Stimulated activated naive CD8-positive, alpha-beta T cell treated with anti-CD3 and anti-CD28 coated beads, Interleukin-15, Interleukin-2, amounts not matched to agents 100 U/mL and 50 U/mL, for 24 hours (primary cell): ENCODE data around the gene ENTPD2.
"Not testable (repeated sequence)": the region's sequence is repeated elsewhere in the genome, so short reads cannot be mapped to it uniquely, and the experiment has no call there.

Source experiments
- ATAC-seq: fragments of 150-1000 bp; cut with Tn5 transposase; one replicate; pipeline ENCODE4 v1.10.0; 2021
- DNase-seq: peaks from one replicate; pipeline ENCODE4 v3.0.0; 2021

ENTPD2 gene

DNA sequence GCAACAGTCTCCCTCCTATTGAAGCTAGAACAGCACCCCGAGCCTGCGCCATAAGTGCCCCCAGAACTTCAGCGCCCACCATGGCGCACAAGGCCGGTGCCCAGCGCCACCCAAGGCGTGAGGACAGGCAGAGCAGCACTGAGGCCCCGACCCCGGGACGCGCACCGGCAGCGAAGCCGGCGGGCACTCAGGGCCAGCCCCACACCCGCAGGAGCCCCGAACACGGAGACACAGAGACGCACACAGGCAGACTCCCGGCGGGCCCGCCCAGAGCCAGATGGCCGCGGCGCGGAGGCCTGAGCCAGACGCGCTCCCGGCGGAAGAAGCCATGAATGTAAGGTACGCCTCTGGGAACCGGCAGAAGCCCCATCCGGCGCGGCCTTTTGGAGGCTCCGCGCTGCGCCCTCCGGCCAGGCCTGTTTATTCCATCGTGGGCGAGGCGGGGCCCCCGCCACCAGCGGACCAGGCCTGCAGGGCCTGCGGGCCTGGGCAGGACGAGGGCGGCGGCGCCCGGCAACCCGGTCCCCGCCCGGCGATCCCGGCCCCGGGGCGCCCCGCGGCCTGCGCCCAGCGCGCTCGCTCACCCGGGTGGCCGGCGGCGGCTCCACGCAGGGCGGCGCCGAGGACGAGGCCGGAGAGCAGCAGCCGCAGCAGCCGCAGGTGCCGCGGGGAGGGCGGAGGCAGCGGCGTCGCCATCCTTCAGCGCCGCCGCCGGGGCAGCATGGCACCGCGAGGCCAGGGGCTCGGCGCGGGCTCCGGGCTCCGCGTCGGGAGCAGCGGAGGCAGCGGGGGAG is 8.4 kb downstream of the ENTPD2 start:
- DNase-seq = no peak
- no peak for ATAC-seq

DNA sequence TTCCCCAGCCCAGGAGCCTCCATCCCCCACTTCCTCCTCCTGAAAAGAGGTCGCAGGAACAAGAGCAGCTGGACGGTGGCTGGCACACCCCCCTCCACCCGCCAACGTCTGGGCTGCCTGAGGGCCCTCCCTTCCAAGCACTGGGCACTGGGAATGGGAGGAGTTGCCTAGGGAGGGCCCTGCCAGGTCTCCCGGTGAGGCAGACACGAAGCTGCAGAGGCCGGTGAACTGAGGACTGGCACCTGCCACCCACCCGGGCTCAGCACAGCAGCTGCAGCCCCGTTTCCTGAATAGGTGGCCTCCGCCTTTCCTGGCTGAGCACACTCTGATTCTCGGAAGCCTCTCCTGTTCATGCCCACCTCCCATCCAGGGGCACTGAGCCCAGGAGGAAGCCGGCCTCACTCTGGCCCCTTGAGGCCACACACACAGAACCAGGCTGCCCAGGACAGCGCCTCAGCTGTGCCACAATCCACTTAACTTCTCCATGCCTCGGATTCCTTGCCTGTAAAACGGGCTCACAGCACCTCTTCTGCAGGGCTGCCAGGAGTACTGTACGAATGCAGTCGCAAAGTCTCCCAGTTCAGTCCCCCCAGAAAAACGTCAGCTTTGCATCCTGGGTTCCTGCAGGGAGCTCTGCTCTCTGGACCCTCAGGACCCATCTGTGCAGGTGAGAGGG is 9.2 kb downstream of the ENTPD2 start:
- no peak for ATAC-seq
- DNase-seq = no peak

DNA sequence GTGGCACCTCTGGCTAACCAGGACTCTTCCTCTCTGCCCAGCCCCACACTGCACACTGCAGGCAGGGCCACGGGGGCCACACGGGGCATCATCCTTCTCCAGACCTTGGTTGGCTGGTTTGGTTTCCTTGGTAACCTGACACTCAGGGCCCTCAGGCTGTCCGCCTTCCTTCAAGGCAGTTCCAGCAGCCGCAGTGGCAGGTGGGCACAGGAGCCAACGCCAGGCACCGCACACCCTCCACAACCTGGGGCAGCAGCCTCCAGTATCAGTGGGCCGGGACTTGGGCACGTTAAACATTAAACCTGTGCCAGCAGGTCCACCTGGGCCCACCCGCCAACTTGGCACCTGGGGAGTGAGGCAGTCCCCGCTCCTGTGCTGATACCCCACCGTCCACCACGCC is 9.8 kb downstream of the ENTPD2 start:
- DNase-seq (no peak), ATAC-seq (no peak)

DNA sequence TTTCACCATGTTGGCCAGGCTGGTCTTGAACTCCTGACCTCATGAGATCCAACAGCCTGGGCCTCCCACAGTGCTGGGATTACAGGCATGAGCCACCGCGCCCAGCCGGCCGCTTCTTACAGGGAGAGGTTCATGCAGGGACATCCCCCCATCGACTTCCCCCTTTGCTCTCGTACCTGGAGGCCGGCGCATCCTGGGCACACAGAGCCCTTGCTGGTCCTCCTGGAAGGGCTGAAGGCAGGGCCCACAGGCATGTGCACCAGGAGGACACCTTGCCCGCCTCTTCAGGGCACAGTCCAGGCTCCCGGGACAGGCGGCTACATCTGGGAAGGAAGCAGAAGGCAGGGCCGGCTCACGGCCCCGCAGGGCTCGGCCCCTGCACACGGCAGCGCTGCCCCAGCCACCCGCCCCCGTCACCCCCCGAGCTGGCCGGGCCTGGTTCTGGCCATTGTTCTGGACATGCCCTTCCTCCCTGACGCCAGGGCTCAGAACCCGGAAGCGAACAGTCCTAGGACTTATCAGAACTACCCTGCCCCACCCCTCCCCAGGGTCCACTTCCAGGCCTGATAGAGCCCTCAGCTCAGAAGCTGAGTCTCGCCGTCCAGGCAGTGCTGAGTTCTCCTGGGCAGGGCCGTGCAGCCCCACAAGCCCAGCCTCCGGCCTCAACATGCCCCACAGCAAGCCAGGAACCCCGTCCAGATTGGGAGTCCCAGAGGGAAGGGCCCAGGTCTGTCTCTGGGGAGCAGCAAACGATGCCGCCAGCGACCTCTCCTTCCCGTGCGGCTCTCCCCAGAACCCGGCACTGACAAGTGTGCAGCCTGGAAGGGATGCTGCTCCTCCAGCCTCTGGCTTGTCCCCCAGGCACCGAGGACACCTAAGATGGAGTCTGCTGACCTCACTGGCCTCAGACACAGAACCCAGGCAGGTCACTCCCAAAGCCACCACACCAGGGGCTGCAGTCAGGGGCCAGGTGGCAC is 10.8 kb downstream of the ENTPD2 start:
- ATAC-seq (no peak), DNase-seq (no peak)

DNA sequence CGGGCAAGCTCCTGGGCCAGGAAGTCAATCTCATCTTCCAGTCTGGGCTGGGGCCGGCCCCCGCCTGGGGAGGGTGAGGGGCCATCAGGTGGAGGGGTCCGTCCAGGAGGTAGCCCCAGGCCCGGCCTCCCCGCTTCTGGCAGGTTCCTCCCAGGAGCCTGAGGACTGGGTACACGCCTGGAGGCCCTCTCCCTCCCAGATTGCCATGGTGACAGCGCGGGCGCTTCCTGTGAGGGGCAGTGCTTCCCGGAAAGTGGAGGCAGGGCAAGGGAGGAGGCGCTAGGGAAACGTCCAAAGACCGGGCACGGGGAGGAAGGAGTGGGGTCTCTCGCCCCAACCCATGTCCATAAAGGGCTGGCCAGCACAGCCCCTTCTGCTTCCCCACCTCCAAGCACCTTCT is 12.7 kb downstream of the ENTPD2 start:
- no peak for ATAC-seq
- DNase-seq = no peak

DNA sequence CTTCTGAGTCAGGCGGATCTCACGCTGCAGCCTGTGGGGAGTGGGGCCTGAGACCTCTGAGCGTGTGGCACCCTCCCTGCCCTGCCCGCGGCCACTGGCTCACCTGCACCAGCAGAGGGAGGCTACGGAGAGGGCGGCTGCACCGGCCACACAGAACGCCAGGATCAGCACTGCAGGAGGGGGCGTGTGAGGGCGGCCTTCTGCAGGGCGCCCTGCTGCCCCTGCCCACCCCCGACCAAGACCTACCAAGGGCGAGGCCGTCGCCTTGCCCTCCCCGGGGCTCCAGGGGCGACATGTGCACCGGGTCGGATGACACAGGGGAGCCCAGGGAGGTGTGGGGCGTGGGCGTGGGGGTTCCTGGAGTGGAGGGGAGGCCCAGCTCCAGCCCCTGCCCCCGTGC is 13.3 kb downstream of the ENTPD2 start:
- DNase-seq = no peak
- ATAC-seq = no peak

DNA sequence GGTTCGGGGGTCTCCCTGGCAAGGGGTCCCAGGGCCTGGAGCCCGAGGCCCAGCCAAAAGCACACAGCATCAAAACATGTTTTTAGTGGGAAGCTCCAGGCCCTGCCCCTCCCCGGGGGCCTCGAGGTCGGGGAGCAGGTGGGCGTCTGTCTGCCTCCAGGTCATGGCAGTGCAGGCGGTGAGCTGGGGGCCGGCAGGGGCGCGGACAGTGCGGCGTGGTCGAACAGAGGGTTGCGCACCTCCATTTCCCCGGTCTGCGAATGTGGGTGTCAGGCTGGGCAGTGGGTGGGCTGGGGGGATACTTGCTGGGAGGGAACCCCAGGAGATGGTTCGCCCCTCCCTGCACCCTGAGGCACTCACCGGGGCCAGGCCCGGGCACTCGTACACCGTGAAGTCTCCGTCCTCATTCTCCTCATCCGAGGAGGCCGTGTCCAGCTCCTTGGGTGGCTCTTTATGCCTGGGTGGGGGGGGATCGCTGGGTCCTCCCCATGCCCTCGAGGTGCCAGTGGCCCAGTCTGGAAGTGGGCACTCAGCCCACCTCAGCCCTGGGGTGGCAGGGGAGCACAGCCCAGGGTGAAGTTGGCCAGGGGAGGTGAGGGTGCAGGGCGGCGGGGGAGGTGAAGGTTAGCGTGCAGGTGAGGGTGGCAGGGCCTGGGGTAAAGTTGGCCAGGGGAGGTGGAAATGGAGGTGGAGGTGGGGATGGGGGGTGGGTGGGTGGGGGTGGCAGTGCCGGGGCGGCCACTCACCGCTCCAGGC is 14.1 kb downstream of the ENTPD2 start:
- no peak for DNase-seq
- no peak for ATAC-seq

DNA sequence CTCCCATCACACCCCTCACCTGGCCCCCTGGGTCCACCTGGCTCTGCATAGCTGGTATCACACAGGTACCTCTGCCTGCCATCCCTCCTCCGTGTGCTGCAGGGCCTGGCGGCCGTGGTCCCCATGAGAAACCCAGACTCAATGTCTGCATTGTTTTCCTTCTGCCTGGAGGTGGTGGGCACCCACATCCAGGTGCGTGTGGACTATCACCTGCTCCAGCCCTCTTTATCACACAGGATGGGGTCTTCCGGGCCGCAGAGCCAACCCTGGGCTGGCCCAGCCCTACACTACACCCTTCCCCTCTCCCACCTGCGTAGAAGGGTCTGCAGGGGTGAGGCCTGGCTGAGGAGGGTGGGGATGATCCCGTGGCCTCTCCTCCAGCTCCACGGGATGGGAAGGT is 14.9 kb downstream of the ENTPD2 start:
- DNase-seq (no peak), ATAC-seq (no peak)

DNA sequence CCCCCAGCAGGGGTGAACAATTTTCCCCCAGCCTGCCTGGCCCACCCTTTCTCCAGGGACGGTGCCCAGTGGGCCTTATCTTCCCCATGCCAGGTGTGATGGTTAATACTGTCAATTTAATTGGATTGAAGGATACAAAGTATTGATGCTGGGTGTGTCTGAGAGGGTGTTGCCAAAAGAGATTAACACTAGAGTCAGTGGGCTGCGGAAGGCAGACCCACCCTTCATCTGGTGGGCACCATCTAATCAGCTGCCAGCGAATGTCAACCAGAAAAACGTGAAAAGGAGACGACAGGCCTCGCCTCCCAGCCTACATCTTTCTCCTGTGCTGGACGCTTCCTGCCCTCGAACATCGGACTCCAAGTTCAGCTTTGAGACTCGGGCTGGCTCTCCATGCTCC is 16.4 kb downstream of the ENTPD2 start:
- ATAC-seq = no peak

DNA sequence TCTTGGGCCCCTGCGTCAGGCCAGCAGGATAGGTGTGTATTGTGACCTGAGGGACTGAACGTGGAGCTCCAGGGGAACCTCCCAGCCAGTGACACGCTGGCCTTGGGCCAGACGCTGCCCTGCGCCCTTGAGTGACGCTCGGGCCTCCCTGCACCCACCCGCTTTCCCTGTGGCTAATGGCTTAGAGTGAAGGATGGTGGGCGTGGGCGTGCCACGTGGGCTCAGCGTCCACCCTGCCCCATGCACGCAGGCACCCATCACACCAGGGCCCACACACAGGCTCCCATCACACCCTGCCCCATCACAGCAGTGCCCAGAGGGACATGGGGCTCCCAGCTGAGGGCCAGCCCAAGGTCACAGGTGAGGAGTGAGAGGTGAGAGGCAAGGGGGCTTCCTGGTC is 16.8 kb downstream of the ENTPD2 start:
- ATAC-seq (no peak), DNase-seq (no peak)

More for the DNA sequence above, 16.4 kb downstream of the ENTPD2 start:
- DNase-seq = no peak

DNA sequence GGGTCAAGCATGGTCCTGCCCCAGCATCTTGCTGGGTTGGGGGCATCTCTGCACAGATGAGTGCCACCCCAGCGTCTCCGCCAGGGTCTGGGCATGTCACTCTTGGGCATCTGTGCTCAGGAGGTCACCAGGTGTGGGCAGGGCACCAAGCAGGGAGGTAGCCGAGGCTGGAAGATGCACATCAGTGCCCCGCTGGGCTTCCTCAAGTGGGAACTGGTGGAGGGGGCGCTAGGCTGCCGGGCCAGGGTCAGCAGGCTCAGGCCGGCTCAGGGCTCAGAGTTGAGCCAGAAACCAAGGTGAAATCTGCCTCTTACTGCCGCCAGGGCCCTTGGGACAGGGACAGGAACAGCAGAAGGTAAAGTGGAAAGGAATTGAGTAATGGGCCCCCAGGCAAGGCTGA is 17.9 kb downstream of the ENTPD2 start:
- no peak for ATAC-seq
- DNase-seq = no peak

DNA sequence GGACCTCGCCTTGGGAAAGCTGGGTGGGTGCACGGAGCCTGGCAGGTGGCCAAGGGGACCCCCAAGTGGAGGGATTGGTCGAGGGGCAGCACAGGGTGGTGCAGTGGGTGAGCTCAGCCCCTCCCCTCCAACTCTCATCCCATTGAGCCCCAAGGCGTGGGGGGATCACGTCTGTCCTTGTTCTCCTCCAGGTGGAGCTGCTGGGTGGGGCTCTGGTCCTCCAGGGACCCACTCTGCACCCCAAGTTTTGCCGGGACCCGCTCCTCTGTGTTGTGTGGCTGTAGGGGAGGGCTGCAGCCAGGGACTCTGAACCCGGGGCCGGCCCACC is 18.4 kb downstream of the ENTPD2 start:
- DNase-seq (no peak), ATAC-seq (no peak)

DNA sequence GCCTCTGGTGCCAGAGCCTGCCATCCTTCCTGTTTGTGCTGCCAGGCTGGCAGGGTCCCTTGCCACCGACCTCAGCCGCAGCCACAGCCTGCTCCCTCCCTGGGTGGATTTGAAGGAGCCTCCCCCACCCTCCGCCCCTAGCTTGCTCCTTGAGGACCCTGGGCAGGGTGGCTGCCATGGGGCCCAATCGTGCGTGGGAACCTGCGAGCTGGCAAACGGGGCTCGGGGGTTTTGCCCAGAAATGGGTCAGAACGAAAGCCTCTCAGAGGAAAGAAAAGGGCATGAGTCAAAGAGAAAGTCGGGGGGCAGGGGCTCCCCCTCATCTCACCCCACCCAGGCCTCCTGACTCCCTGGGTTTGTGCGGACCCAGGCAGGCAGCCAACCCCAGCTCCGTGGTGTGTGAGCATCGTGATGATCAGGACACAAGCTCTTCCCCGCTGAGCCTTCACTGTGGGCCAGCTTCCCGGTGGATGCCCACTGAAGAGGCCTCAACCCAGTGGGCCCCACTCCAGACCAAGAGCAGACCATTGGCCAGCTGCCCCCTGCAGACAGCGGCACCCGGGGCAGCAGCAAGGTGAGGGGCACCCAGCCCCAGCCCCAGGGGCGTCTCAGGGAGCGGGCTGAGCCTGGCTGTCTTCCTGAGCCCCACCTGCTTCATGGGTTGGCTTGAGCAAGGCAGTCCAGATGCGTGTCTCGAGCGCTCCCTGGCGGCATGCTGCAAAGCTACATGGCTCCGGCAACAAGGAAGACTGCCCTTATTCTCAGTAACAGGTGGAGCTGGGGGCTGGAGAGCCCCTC is 19.0 kb downstream of the ENTPD2 start:
- ATAC-seq (peak; percentile 81), DNase-seq (peak; percentile 93)

DNA sequence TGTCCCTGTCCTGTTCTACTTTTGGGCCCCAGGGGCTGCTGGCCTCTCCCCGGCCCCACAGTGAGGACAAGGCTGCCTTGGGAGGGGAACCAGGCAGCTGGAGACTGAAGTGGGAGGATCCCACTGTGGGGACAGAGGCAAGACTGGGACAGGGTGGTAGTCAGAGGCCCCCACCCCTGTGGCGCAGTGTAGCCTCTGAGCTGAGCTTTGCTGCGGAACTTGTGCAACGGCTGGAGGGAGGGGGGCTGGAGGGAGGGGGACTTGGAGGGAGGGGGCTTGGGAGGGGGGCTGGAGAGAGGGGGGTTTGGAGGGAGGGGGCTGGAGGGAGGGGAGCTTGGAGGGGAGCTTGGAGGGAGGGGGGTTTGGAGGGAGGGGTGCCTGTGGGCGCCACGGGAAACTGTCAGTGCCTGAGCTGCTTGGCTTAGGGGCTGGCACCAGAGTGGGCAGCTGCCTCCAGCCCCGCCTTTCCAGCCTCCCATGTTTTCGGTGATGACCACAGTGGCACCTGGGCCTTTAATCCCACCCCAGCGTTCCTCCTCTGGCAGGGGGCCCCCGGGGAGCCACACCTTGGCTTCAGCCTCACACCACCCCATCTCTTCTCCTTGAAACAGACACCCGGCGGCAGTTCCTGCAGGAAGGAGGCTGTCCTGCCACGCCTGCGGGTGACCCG is 19.7 kb downstream of the ENTPD2 start:
- no peak for DNase-seq
- ATAC-seq = no peak

DNA sequence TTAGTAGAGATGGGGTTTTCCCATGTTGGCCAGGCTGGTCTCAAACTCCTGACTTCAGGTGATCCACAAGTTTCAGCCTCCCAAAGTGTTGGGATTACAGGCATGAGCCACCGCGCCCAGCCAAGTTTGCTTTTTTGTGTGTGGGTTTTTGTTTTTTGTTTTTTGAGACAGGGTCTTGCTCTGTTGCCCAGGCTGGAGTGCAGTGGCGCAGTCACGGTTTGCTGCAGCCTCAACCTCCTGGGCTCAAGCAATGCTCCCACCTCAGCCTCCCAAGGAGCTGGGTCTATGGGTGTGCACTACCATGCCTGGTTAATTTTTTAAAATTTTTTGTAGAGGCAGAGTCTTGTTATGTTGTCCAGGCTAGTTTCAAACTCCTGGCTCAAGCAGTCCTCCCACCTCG is 20.4 kb downstream of the ENTPD2 start:
- DNase-seq, ATAC-seq: not testable (repeated sequence)

DNA sequence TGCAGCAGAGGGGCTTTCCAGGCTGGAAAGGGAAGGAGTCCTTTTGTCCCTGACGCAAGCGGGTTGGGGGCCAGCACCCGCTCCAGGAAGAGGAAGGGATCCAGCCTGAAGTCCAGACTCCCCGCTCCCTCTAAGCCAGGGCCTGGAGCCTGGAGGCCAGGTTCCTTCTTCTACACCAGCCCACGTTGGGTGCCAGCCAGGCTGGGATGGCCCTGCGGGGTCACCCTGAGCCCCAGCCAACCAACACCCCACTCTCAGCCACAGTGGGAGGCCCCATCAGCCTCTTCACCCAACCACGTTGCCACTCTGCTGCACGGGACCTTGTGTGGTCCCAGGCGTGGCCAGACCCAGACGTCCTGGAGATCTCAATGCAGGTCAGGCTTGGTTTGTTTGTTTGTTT is 21.0 kb downstream of the ENTPD2 start:
- no peak for ATAC-seq
- DNase-seq = peak; percentile 30

DNA sequence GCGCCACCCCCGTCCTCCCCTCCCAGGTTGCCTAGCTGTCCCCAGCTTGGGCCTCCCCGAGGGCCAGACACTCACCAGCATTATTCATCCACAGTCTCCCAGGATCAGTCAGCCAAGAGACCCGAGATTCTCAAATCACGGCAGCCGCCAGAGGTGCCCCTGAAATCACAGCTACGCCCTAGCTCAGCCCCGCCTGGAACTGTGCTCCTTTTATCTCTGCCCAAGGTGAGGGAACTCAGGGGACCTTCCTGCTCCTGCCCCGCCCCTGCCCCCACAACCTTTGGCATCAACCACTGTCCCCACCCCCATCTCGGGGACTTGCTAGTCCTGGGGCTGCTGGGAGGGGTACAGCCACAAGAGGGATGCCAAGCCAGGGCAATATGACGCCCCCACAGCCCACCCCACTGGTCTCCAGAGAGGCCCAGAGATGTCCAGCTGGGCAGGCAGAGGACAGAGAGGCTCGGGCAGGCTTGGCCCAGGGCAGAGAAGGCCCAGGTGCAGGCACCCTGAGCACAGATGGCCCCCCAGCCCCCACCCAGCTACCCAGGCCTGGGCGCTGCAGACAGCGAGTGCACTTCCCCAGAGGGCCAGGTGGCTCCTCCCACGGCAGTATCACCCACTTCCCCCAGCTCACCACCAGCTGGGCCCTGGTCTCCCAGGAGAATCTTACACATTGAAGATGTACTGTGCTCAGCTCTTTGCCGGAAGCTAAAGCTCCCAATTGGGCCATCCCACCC is 21.8 kb downstream of the ENTPD2 start, which contains the start of gene FUT7:
Gene FUT7, minus strand, starts transcription at position 185 of the 737 bp plus-strand sequence. Its CDS starts 97 bp downstream, at position 88.
- ATAC-seq (no peak), DNase-seq (peak; percentile 35)

DNA sequence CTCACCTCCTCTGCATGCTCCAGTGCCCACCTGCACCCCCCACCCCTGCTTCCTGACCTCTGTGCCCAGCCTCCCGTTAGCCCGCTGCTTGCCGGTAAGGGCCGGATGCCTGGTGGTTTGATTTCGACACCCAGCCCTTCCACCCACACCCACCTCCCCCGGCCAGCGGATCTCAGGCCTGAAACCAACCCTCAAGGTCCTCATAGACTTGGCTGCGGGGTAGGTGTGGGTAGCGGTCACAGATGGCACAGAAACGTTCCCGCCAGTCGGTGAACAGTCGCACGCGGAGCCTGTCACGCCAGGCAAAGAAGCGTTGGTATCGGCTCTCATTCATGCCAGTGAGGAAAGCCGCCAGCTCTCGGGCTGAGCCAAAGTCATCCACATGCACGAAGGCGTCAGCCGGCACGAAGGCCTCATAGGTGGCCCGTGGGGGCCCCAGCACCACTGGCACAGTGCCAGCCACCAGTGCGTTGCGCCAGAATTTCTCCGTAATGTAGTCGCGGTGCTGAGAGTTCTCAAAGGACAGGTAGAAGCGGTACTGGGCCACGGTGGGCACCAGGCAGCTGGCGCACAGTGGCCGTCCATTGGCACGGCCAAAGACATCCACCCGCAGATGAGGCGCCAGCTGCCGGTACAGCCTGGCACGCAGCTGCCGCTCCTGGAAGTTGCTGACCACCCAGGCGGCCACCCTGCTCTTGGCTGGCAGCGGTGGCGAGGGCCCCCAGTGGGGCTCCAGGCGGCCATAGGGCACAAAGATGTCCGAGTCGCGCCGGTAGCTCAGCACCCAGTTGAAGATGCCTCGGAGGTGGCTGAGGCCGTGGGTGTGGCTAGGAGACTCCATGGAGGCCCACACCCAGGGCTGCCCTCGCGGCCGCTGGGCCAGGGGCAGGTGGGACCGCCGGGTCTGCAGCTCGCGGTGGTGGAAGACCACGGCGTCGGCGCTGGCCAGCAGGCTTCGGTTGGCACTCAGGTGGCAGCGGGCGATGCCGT is 23.0 kb downstream of the ENTPD2 start:
- peak; percentile 64 for DNase-seq
- ATAC-seq = no peak

DNA sequence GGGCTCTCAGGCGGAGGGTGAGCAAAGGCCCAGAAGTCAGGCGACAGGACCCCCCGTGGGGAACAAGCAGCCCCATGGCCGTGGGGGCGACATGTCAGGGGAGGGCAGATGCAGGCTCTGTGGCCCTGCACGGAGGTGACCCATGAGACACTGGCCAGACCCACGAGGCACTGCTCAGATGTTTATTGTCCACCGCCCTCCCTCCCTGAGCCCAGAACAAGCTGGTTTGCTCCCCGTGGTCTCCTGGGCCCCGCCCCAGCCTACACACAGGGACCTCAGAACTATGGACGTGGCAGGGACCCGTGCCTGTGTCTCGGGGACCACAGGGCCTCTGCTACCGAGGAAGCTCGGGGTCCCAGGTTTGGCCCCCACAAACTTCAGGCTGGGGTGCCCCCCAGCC is 23.9 kb downstream of the ENTPD2 start:
- no peak for ATAC-seq
- DNase-seq = no peak
